ENCODE results near the gene TMEM238L. TPM values are rescaled to one million over a fixed set of nuclear protein-coding genes. Genes with fewer than 3 reads are reported as not detected.

Gene TMEM238L
- total and polyA plus RNA-seq, 4 experiments from 2014 or later: not detected

DNA sequence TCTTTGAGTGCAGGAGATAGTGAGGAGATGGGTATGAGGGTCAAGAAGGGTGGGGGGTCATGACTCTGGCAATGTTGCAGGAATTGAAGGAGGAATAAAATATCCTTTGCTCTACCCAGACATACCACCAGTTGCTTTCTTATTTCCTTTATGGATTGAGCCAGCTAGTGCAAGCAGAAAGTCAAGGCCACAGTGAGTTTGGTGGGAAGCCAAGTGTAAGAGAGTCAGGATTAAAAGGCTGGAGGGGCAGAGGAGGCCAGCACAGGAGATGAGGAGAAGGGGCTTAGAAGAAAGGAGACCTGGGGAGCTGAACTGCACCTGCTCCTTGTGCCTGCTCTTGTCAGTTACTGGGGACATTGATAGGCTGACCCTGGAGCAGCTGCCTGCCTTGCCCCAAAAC, 17.9 kb upstream of the TMEM238L start:
- Mint-ChIP-seq H3K27ac (peak overlapping the region in 1 of 7 donors; percentile 12), H3K27me3 (peaks cover 4 to 11% of the 10 kb centered on the region in 2 donors), H3K9me3 (no peaks in the 10 kb centered on the region), H3K4me3 (no peak overlapping the region), H3K4me1 (no peaks in the 10 kb centered on the region), H3K36me3 (no peaks in the 10 kb centered on the region)
- DNase-seq: no peak
- Histone ChIP-seq H3K4me1 (ENCODE audit: insufficient read depth, low read length) (no peaks in the 10 kb centered on the region), H3K27me3 (ENCODE audit: insufficient read depth, low read length) (no peaks in the 10 kb centered on the region), H3K27ac (ENCODE audit: low read depth, low read length) (no peak overlapping the region), H3K4me3 (ENCODE audit: low read length in 2 of 2) (no peak overlapping the region), H3K9me3 (ENCODE audit: control insufficient read depth in 1 of 2, low read length in 2 of 2) (no peaks in the 10 kb centered on the region), H3K36me3 (ENCODE audit: insufficient read depth, low read length) (no peaks in the 10 kb centered on the region)
- POLR2A ChIA-PET (ENCODE audit: partially characterized antibody): interaction anchor here (0.6 kb wide), 1 partner anchor 493 kb away, joined by 3 read pairs; no protein-coding TSS in a partner anchor
- intact Hi-C loops (cut with micrococcal nuclease): no loop called here
- CTCF ChIA-PET (ENCODE audit: partially characterized antibody): interaction anchor here (1.4 kb wide), 1 partner anchor 175 kb away, joined by 4 read pairs; no protein-coding TSS in a partner anchor

DNA sequence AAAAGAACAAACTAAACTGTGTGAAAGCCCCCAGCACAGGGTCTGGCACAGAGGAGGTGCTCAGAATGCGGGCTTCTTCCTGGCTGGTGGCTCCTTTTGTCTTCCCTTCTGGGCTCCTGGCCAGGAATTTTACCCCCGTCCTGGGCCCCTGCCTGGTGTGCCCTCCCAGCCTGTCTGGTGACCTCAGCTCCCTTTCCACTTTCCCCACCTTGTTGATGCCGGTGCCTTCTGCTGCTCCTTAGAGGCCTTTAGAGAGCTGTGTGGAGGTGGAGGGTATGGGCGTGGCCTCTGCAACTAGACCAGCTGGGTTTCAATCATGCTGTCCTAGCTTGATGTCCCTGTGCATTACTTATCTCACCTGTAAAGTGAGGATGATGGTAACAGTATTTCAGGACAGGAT, 17.2 kb upstream of the TMEM238L start:
- Mint-ChIP-seq H3K27me3 (peaks cover 4 to 11% of the 10 kb centered on the region in 2 donors), H3K27ac (no peak overlapping the region), H3K4me1 (no peaks in the 10 kb centered on the region), H3K9me3 (no peaks in the 10 kb centered on the region), H3K36me3 (no peaks in the 10 kb centered on the region), H3K4me3 (no peak overlapping the region)
- POLR2A ChIA-PET (ENCODE audit: partially characterized antibody): no interaction called here
- Histone ChIP-seq H3K36me3 (ENCODE audit: insufficient read depth, low read length) (no peaks in the 10 kb centered on the region), H3K27ac (ENCODE audit: low read depth, low read length) (no peak overlapping the region), H3K27me3 (ENCODE audit: insufficient read depth, low read length) (no peaks in the 10 kb centered on the region), H3K9me3 (ENCODE audit: control insufficient read depth in 1 of 2, low read length in 2 of 2) (no peaks in the 10 kb centered on the region), H3K4me1 (ENCODE audit: insufficient read depth, low read length) (no peaks in the 10 kb centered on the region), H3K4me3 (ENCODE audit: low read length in 2 of 2) (no peak overlapping the region)
- CTCF ChIA-PET (ENCODE audit: partially characterized antibody): no interaction called here
- no peak for DNase-seq
- intact Hi-C loops (cut with micrococcal nuclease): no loop called here

DNA sequence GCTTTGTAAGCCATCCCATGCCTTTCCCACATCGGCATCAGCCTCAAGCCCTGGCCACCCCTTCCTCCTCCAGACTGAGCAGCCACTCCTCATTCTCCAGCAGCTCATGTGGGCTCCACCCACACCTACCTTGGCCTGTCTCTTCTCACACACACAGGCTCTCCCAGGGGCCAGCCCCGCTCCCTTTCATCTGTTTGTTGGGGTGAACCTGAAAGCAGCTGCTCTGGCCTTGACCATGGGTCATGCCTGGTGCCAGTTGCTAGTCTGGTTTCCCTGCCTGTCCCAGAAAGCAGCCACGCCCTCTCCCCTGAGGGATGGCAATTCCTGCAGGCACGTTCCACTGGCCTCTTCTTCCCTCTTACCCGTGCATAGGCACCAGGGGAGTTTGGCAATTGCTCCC, 11.4 kb upstream of the TMEM238L start:
- H3K27ac Mint-ChIP-seq: peak overlapping the region in 1 of 7 donors; percentile 37
- CTCF ChIA-PET (ENCODE audit: partially characterized antibody): no interaction called here
- Histone ChIP-seq H3K9me3 (ENCODE audit: control insufficient read depth in 1 of 2, low read length in 2 of 2) (no peaks in the 10 kb centered on the region), H3K27me3 (ENCODE audit: insufficient read depth, low read length) (no peaks in the 10 kb centered on the region), H3K27ac (ENCODE audit: low read depth, low read length) (no peak overlapping the region), H3K36me3 (ENCODE audit: insufficient read depth, low read length) (no peaks in the 10 kb centered on the region), H3K4me3 (ENCODE audit: low read length in 2 of 2) (no peak overlapping the region), H3K4me1 (ENCODE audit: insufficient read depth, low read length) (no peaks in the 10 kb centered on the region)
- no peak for DNase-seq
- POLR2A ChIA-PET (ENCODE audit: partially characterized antibody): no interaction called here
- no peak overlapping the region for H3K4me3 Mint-ChIP-seq
- intact Hi-C loops (cut with micrococcal nuclease): no loop called here
- H3K27me3 Mint-ChIP-seq: peaks cover 3 to 5% of the 10 kb centered on the region in 2 donors
- no peaks in the 10 kb centered on the region for H3K9me3 Mint-ChIP-seq
- peaks cover 0 to 5% (median 0%) of the 10 kb centered on the region in 4 donors for H3K4me1 Mint-ChIP-seq
- no peaks in the 10 kb centered on the region for H3K36me3 Mint-ChIP-seq

DNA sequence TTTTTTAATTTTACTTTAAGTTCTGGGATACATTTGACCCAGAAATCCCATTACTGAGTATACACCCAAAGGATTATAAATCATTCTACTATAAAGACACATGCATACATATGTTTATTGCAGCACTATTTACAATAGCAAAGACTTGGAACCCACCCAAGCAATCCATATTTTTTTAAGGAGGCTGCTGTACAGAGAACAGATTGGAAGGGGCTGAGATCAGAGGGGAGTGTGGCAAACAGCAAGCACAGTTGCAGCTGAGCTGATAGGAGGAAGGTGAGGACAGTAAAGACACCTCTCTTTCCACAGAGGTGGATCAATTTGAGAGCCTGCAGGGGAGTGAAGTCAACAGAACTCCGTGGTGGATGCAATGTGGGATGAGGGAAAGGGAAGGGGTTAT, 10.2 kb upstream of the TMEM238L start:
- no peak overlapping the region for H3K27ac Mint-ChIP-seq

DNA sequence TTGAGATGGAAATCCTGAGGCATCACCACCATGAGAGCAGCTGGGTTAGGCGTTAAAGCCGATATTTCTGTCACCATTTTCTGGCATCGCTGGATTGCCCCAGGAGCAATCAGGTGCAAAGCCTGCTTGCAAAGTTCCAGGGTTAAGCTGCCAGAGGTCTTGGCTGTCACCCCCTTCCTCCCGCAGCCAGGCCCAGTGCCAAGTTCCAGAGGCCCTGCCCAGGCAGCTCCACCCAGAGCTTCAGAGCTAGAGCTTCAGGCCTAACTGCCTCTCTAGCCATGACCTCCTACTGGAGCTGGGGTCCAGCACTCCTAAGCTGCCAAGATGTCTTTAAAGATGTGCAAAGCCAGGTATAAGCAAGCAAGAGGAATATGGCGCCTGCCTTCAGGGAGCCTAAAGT, 8.8 kb upstream of the TMEM238L start:
- no peak overlapping the region for H3K4me3 ChIP-seq (ENCODE audit: low read length in 2 of 2)
- H3K9me3 ChIP-seq (ENCODE audit: control insufficient read depth in 1 of 2, low read length in 2 of 2): no peaks in the 10 kb centered on the region
- POLR2A ChIA-PET (ENCODE audit: partially characterized antibody): no interaction called here
- no peak overlapping the region for H3K27ac ChIP-seq (ENCODE audit: low read depth, low read length)
- Mint-ChIP-seq H3K36me3 (no peaks in the 10 kb centered on the region), H3K4me3 (no peak overlapping the region), H3K9me3 (no peaks in the 10 kb centered on the region), H3K4me1 (peaks cover 0 to 5% (median 0%) of the 10 kb centered on the region in 4 donors), H3K27ac (no peak overlapping the region), H3K27me3 (peaks cover 3 to 5% of the 10 kb centered on the region in 2 donors)
- CTCF ChIA-PET (ENCODE audit: partially characterized antibody): no interaction called here
- intact Hi-C loops (cut with micrococcal nuclease): no loop called here
- DNase-seq: no peak
- H3K27me3 ChIP-seq (ENCODE audit: insufficient read depth, low read length): no peaks in the 10 kb centered on the region
- H3K36me3 ChIP-seq (ENCODE audit: insufficient read depth, low read length): no peaks in the 10 kb centered on the region
- H3K4me1 ChIP-seq (ENCODE audit: insufficient read depth, low read length): no peaks in the 10 kb centered on the region

More for the DNA sequence above, 10.2 kb upstream of the TMEM238L start:
- no peaks in the 10 kb centered on the region for H3K9me3 ChIP-seq (ENCODE audit: control insufficient read depth in 1 of 2, low read length in 2 of 2)
- Mint-ChIP-seq H3K4me3 (no peak overlapping the region), H3K36me3 (no peaks in the 10 kb centered on the region), H3K27me3 (peaks cover 3 to 5% of the 10 kb centered on the region in 2 donors), H3K9me3 (no peaks in the 10 kb centered on the region), H3K4me1 (peaks cover 0 to 5% (median 0%) of the 10 kb centered on the region in 4 donors)
- H3K27me3 ChIP-seq (ENCODE audit: insufficient read depth, low read length): no peaks in the 10 kb centered on the region
- no peaks in the 10 kb centered on the region for H3K36me3 ChIP-seq (ENCODE audit: insufficient read depth, low read length)
- no peak overlapping the region for H3K4me3 ChIP-seq (ENCODE audit: low read length in 2 of 2)
- no peak for DNase-seq
- H3K27ac ChIP-seq (ENCODE audit: low read depth, low read length): no peak overlapping the region
- intact Hi-C loops (cut with micrococcal nuclease): no loop called here
- H3K4me1 ChIP-seq (ENCODE audit: insufficient read depth, low read length): no peaks in the 10 kb centered on the region
- POLR2A ChIA-PET (ENCODE audit: partially characterized antibody): no interaction called here
- CTCF ChIA-PET (ENCODE audit: partially characterized antibody): no interaction called here

DNA sequence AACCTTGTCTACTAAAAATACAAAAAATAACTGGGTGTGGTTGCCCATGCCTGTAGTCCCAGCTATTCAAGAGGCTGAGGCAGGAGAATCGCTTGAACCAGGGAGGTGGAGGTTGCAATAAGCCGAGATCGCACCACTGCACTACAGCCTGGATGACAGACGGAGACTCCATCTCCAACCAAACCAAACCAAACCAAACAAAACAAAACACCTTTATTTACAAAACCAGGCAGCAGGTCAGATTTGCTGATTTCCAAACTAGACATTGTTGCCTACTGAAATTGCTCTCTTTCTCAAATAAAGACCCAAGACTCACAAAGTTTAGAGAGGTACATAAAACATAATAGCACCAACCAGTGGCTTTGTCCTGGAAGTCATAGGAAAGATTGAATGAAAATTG, 5.7 kb upstream of the TMEM238L start:
- Histone ChIP-seq H3K27me3 (ENCODE audit: insufficient read depth, low read length) (no peaks in the 10 kb centered on the region), H3K27ac (ENCODE audit: low read depth, low read length) (no peak overlapping the region), H3K36me3 (ENCODE audit: insufficient read depth, low read length) (no peaks in the 10 kb centered on the region), H3K4me3 (ENCODE audit: low read length in 2 of 2) (no peak overlapping the region), H3K4me1 (ENCODE audit: insufficient read depth, low read length) (no peaks in the 10 kb centered on the region), H3K9me3 (ENCODE audit: control insufficient read depth in 1 of 2, low read length in 2 of 2) (no peaks in the 10 kb centered on the region)
- H3K9me3 Mint-ChIP-seq: no peaks in the 10 kb centered on the region
- no peak overlapping the region for H3K27ac Mint-ChIP-seq
- peaks cover 3% of the 10 kb centered on the region in 2 donors for H3K27me3 Mint-ChIP-seq
- H3K4me1 Mint-ChIP-seq: peaks cover 0 to 5% (median 0%) of the 10 kb centered on the region in 4 donors
- ChIA-PET CTCF (ENCODE audit: partially characterized antibody) (no interaction called here), POLR2A (ENCODE audit: partially characterized antibody) (no interaction called here)
- H3K4me3 Mint-ChIP-seq: no peak overlapping the region
- DNase-seq: no peak
- no peaks in the 10 kb centered on the region for H3K36me3 Mint-ChIP-seq
- intact Hi-C loops (cut with micrococcal nuclease): no loop called here

DNA sequence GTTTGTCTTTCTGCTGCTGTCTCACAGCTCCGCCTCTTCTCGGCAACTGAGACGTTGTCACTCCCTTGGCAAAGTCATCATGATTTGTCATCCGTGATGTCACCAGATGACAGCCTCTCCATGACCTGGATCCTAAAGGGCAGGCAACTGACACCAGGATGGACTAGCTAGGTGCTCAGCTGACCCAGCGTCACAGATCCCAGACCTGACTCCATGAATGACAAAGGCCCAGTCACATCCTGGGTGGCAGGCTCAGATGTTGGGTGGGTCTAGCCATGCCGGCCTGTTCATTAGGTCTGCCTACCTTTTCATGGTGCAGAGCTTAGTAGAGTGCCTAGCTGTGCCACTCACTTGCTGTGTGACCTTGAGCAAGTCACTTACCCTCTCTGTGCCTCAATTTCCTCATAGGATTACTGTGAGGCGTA, 3.8 kb upstream of the TMEM238L start:
- no peaks in the 10 kb centered on the region for H3K4me1 Mint-ChIP-seq
- Histone ChIP-seq H3K9me3 (ENCODE audit: control insufficient read depth in 1 of 2, low read length in 2 of 2) (no peaks in the 10 kb centered on the region), H3K27me3 (ENCODE audit: insufficient read depth, low read length) (no peaks in the 10 kb centered on the region), H3K27ac (ENCODE audit: low read depth, low read length) (no peak overlapping the region), H3K36me3 (ENCODE audit: insufficient read depth, low read length) (no peaks in the 10 kb centered on the region), H3K4me3 (ENCODE audit: low read length in 2 of 2) (no peak overlapping the region), H3K4me1 (ENCODE audit: insufficient read depth, low read length) (no peaks in the 10 kb centered on the region)
- ChIA-PET POLR2A (ENCODE audit: partially characterized antibody) (interaction anchor here (0.6 kb wide), 1 partner anchor 108 kb away, joined by 3 read pairs; no protein-coding TSS in a partner anchor), CTCF (ENCODE audit: partially characterized antibody) (no interaction called here)
- H3K36me3 Mint-ChIP-seq: no peaks in the 10 kb centered on the region
- no peaks in the 10 kb centered on the region for H3K9me3 Mint-ChIP-seq
- no peak overlapping the region for H3K27ac Mint-ChIP-seq
- DNase-seq: no peak
- intact Hi-C loops (cut with micrococcal nuclease): no loop called here
- peaks cover 3 to 5% of the 10 kb centered on the region in 2 donors for H3K27me3 Mint-ChIP-seq
- H3K4me3 Mint-ChIP-seq: no peak overlapping the region
